NCI-H748 treated with DMSO at 0.1 percent for 48 hours (cell line): ENCODE data around the gene MGAT4C.
"Not testable (repeated sequence)": the region's sequence is repeated elsewhere in the genome, so short reads cannot be mapped to it uniquely, and the experiment has no call there.

Experiments
- DNase-seq: peaks from one replicate; lab custom pipeline; 2025; lab: John Stamatoyannopoulos, UW

MGAT4C gene

GRCh38 chr12:86134561-86134960, 121.6 kb downstream of the MGAT4C start:
- DNase-seq: no peak

- DNase-seq: not testable (repeated sequence)
Measured at GRCh38 chr12:86126900-86127299, 129.3 kb downstream of the MGAT4C start.

GRCh38 chr12:86122846-86123468, 133.2 kb downstream of the MGAT4C start:
- no peak for DNase-seq

- DNase-seq: no peak
Measured at GRCh38 chr12:86118161-86118560, 138.0 kb downstream of the MGAT4C start.

- DNase-seq: no peak
Measured at GRCh38 chr12:86117711-86118110, 138.5 kb downstream of the MGAT4C start.

GRCh38 chr12:86104087-86104486, 152.1 kb downstream of the MGAT4C start:
- DNase-seq: no peak

- DNase-seq: no peak
Measured at GRCh38 chr12:86097161-86097560, 159.0 kb downstream of the MGAT4C start.

GRCh38 chr12:86091681-86092080, 164.5 kb downstream of the MGAT4C start:
- DNase-seq: no peak

GRCh38 chr12:86081843-86082242, 174.3 kb downstream of the MGAT4C start:
- DNase-seq: no peak

- not testable (repeated sequence) for DNase-seq
Measured at GRCh38 chr12:86059052-86059451, 197.1 kb downstream of the MGAT4C start.

- DNase-seq: no peak
Measured at GRCh38 chr12:86057092-86057845, 198.9 kb downstream of the MGAT4C start.

- no peak for DNase-seq
Measured at GRCh38 chr12:86052921-86053320, 203.3 kb downstream of the MGAT4C start.

- no peak for DNase-seq
Measured at GRCh38 chr12:86050010-86050409, 206.2 kb downstream of the MGAT4C start.

- DNase-seq: no peak
Measured at GRCh38 chr12:86044396-86044795, 211.8 kb downstream of the MGAT4C start.

- DNase-seq: no peak
Measured at GRCh38 chr12:86042062-86042461, 214.1 kb downstream of the MGAT4C start.

GRCh38 chr12:86018361-86018760, 237.8 kb downstream of the MGAT4C start:
- DNase-seq: no peak

GRCh38 chr12:86015026-86015425, 241.2 kb downstream of the MGAT4C start:
- DNase-seq: no peak

GRCh38 chr12:86006727-86007126, 249.5 kb downstream of the MGAT4C start:
- no peak for DNase-seq

- DNase-seq: no peak
Measured at GRCh38 chr12:85998074-85998473, 258.1 kb downstream of the MGAT4C start.

GRCh38 chr12:85996280-85996679, 259.9 kb downstream of the MGAT4C start:
- no peak for DNase-seq

- no peak for DNase-seq
Measured at GRCh38 chr12:85993746-85994145, 262.4 kb downstream of the MGAT4C start.

GRCh38 chr12:85985996-85986395, 270.2 kb downstream of the MGAT4C start:
- no peak for DNase-seq

- DNase-seq: no peak
Measured at GRCh38 chr12:85983601-85984000, 272.6 kb downstream of the MGAT4C start.

GRCh38 chr12:85979641-85980040, 276.6 kb downstream of the MGAT4C start:
- no peak for DNase-seq
